LNCAP (cell line): Measurements from ENCODE around the gene SLC15A3.

Source experiments
- TF ChIP-seq, protein P1 (sequence below): fragments of 450-650 bp; IDR thresholded peaks from 2 replicates; pipeline ENCODE4 v1.5.1; 2017; ENCODE audit warnings: mild to moderate bottlenecking

SLC15A3 gene

DNA sequence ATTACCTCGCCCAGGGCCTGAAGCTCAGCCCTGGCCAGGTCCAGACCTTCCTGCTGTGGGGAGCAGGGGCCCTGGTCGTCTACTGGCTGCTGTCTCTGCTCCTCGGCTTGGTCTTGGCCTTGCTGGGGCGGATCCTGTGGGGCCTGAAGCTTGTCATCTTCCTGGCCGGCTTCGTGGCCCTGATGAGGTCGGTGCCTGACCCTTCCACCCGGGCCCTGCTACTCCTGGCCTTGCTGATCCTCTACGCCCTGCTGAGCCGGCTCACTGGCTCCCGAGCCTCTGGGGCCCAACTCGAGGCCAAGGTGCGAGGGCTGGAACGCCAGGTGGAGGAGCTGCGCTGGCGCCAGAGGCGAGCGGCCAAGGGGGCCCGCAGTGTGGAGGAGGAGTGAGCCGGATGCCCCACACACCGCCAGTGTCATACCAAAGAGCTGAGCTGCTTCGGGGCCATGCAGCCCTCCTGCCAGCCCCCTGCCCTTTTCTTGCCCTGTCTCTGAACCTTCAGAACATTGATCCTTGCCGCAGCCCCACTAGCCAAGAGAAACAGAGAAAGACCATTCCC is 30.1 kb downstream of the SLC15A3 start:
- TF ChIP-seq, protein P1, sequence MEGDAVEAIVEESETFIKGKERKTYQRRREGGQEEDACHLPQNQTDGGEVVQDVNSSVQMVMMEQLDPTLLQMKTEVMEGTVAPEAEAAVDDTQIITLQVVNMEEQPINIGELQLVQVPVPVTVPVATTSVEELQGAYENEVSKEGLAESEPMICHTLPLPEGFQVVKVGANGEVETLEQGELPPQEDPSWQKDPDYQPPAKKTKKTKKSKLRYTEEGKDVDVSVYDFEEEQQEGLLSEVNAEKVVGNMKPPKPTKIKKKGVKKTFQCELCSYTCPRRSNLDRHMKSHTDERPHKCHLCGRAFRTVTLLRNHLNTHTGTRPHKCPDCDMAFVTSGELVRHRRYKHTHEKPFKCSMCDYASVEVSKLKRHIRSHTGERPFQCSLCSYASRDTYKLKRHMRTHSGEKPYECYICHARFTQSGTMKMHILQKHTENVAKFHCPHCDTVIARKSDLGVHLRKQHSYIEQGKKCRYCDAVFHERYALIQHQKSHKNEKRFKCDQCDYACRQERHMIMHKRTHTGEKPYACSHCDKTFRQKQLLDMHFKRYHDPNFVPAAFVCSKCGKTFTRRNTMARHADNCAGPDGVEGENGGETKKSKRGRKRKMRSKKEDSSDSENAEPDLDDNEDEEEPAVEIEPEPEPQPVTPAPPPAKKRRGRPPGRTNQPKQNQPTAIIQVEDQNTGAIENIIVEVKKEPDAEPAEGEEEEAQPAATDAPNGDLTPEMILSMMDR = no peak

DNA sequence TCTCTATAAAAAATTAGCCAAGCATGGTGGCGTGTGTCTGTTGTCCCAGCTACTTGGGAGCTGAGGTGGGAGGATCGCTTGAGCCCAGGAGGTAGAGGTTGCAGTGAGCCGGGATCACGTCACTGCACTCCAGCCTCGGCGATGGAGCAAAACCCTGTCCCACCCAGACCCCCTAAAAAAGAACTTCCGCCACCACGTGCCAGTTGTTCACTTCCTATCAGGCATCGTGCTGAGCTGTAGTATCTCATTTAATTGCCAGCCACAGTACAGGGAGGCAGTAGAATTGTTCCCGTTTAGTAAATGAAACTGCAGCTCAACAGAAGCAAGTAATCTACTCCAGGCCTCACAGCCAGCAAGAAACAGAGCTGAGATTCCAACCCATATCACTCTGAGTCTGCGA is 30.7 kb downstream of the SLC15A3 start:
- TF ChIP-seq, protein P1 = no peak

GRCh38 chr11:60919956-60920355 is 32.0 kb downstream of the SLC15A3 start:
- TF ChIP-seq, protein P1 = no peak

DNA sequence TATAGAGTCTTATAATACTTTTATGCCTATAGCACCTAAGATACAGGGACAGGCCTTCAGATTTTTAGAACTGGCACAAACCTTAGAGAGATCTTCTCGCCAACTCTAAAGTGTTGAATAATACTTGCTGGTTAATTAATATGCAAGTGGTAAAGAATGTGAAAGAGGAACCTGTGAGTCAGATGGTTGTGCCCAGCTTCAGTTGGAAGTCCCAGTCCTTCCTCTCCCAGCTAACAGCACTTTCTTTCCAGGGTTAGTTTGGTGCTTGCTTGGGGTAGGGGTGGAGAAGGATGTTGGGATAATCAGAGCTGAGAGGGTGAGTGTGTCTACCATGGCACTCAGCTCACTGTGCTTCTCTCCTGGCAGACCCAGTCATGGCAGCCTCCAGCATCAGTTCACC is 32.7 kb downstream of the SLC15A3 start:
- TF ChIP-seq, protein P1 = no peak

DNA sequence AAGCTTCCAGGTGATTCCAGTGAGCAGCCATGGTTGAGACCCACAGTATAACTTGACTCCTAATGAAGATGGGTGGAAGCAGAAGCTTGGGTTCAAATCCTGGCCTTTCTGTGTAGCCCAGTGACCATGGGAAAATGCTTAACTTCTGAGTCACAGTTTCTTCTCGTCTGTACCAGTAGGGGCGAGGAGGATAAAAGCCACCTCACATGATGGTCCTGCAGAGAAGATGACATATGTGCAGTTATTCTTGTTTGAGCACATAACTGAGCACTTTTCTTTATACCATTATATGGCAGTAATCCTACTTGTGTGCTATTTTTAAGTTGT is 33.1 kb downstream of the SLC15A3 start:
- TF ChIP-seq, protein P1 = no peak

- TF ChIP-seq, protein P1 = no peak
Observed at GRCh38 chr11:60918251-60918938, 33.6 kb downstream of the SLC15A3 start.

DNA sequence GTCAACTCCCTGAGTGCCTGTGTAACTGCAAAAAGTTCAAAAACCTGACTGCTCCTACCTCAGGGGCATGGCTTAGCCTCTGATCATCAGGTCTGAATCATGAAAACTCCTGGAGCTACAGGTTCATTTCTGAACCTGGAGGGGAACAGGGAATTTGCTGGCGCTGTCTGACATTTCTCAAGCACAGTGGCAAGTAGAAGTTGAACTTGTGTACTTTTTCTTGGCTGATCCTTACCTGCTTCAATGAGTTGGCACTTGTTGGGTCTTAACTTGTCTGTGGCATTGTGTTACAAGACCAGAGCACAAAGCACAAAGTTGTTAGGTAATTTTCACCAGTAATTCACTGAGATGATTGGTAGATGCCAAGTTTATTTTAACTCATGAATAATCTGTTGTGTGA is 34.7 kb downstream of the SLC15A3 start:
- TF ChIP-seq, protein P1 = no peak
